Osteocyte (in vitro differentiated cells): ENCODE data around the gene TMEM164. TPM values are rescaled to one million over a fixed set of nuclear protein-coding genes. Genes with fewer than 3 reads are reported as not detected.
"Not testable (repeated sequence)": the region's sequence is repeated elsewhere in the genome, so short reads cannot be mapped to it uniquely, and the experiment has no call there.

Experiments used
- DNase-seq: peaks from one replicate; pipeline ENCODE4 v3.0.0; 2021; ENCODE audit warnings: mixed read lengths; ENCODE audit not compliant: unreplicated experiment; ENCODE audit errors: extremely low spot score
- H3K27ac Mint-ChIP-seq: one replicate; pipeline ENCODE4 v1.8.0; 2021; ENCODE audit warnings: mild to moderate bottlenecking, mixed read lengths; ENCODE audit not compliant: unreplicated experiment
- H3K27me3 Mint-ChIP-seq: one replicate; pipeline ENCODE4 v1.8.0; 2021; ENCODE audit warnings: mixed read lengths; ENCODE audit not compliant: unreplicated experiment
- H3K36me3 Mint-ChIP-seq: one replicate; pipeline ENCODE4 v1.8.0; 2021; ENCODE audit warnings: mixed read lengths; ENCODE audit not compliant: unreplicated experiment
- H3K4me1 Mint-ChIP-seq: one replicate; pipeline ENCODE4 v1.8.0; 2021; ENCODE audit warnings: mixed read lengths; ENCODE audit not compliant: unreplicated experiment
- H3K4me3 Mint-ChIP-seq: one replicate; pipeline ENCODE4 v1.8.0; 2021; ENCODE audit warnings: mild to moderate bottlenecking, moderate library complexity, mixed read lengths; ENCODE audit not compliant: unreplicated experiment
- H3K9me3 Mint-ChIP-seq: one replicate; pipeline ENCODE4 v1.8.0; 2021; ENCODE audit warnings: mixed read lengths; ENCODE audit not compliant: unreplicated experiment
- CTCF ChIP-seq: fragments of 200-600 bp; sonication (generic); IDR thresholded peaks from 2 replicates; pipeline ENCODE4 v1.5.0; 2021; ENCODE audit warnings: antibody characterized with exemption, mild to moderate bottlenecking, moderate library complexity
- total RNA-seq: library from RNA; stranded (reverse); gene quantifications from 2 replicates; pipeline ENCODE4 v1.2.1, GENCODE V29; 2021

Gene TMEM164
- total RNA-seq, 1 donor from 2014 or later: 12.9 TPM

GRCh38 chrX:109964390-109964789 is 38.5 kb upstream of the TMEM164 start:
- H3K9me3 Mint-ChIP-seq: no peaks in the 10 kb centered on the region
- no peak overlapping the region for H3K27ac Mint-ChIP-seq
- no peaks in the 10 kb centered on the region for H3K4me1 Mint-ChIP-seq
- DNase-seq: no peak
- TF ChIP-seq CTCF: no peak
- peaks cover 48% of the 10 kb centered on the region for H3K27me3 Mint-ChIP-seq
- H3K36me3 Mint-ChIP-seq: no peaks in the 10 kb centered on the region
- no peak overlapping the region for H3K4me3 Mint-ChIP-seq

DNA sequence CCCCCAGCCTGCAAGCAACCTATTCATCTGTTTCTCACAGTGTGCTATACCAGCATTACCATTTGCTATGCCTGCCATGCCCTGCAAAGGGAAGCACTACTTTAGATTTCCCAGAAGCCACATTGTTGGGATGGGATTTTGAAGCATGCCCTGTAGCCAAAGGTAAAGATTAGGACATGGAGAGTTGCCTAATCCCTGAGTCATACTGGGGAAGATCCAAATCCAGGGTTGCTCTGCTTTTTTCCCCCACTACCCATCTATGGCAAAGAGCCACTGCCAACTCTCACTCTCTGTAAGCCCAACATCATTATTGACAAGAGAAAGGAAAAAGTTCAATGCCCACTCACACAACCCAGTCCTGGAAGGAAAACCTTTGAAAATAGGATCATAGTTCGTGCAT is 36.7 kb upstream of the TMEM164 start:
- Mint-ChIP-seq H3K4me1 (no peaks in the 10 kb centered on the region), H3K27ac (no peak overlapping the region), H3K4me3 (no peak overlapping the region), H3K9me3 (no peaks in the 10 kb centered on the region), H3K36me3 (no peaks in the 10 kb centered on the region), H3K27me3 (peaks cover 59% of the 10 kb centered on the region)
- no peak for TF ChIP-seq CTCF
- no peak for DNase-seq

GRCh38 chrX:109967156-109967555 is 35.8 kb upstream of the TMEM164 start:
- no peaks in the 10 kb centered on the region for H3K9me3 Mint-ChIP-seq
- no peak overlapping the region for H3K27ac Mint-ChIP-seq
- H3K4me1 Mint-ChIP-seq: no peaks in the 10 kb centered on the region
- DNase-seq: no peak
- no peaks in the 10 kb centered on the region for H3K36me3 Mint-ChIP-seq
- peaks cover 67% of the 10 kb centered on the region for H3K27me3 Mint-ChIP-seq
- no peak for TF ChIP-seq CTCF
- no peak overlapping the region for H3K4me3 Mint-ChIP-seq

DNA sequence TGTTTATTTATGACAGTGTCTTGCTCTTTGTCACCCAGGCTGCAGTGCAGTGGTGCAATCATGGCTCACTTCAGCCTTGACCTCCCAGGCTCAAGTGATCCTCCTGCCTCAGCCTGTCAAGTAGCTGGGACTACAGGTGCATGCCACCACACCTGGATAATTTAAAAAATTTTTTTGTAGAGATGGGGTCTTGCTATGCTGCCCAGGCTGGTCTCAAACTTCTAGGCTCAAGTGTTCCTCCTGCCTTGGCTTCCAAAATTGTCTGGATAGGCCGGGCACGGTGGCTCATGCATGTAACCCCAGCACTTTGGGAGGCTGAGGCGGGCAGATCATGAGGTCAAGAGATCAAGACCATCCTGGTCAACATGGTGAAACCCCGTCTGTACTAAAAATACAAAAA is 32.1 kb upstream of the TMEM164 start:
- H3K9me3 Mint-ChIP-seq, H3K36me3 Mint-ChIP-seq, DNase-seq, H3K4me1 Mint-ChIP-seq, H3K27ac Mint-ChIP-seq, H3K4me3 Mint-ChIP-seq: not testable (repeated sequence)
- H3K27me3 Mint-ChIP-seq: peaks cover 70% of the 10 kb centered on the region

- Mint-ChIP-seq H3K9me3 (no peaks in the 10 kb centered on the region), H3K4me1 (no peaks in the 10 kb centered on the region), H3K4me3 (no peak overlapping the region), H3K27ac (no peak overlapping the region), H3K27me3 (peaks cover 65% of the 10 kb centered on the region), H3K36me3 (no peaks in the 10 kb centered on the region)
- TF ChIP-seq CTCF: no peak
- no peak for DNase-seq
Measured at GRCh38 chrX:109974906-109975655, 27.8 kb upstream of the TMEM164 start.

GRCh38 chrX:109985210-109985609 is 17.7 kb upstream of the TMEM164 start:
- H3K36me3 Mint-ChIP-seq, H3K4me3 Mint-ChIP-seq, H3K4me1 Mint-ChIP-seq, DNase-seq, H3K27ac Mint-ChIP-seq, H3K9me3 Mint-ChIP-seq: not testable (repeated sequence)
- peaks cover 27% of the 10 kb centered on the region for H3K27me3 Mint-ChIP-seq
